K562 (cell line): ENCODE data around the gene CROCC2. TPM values are rescaled to one million over a fixed set of nuclear protein-coding genes. Genes with fewer than 3 reads are reported as not detected.
A peak's percentile ranks its signal among the peaks of the same experiment; 100 is the strongest.
"Not testable (repeated sequence)": the region's sequence is repeated elsewhere in the genome, so short reads cannot be mapped to it uniquely, and the experiment has no call there.

ENCODE experiments used
- ATAC-seq: fragments of 200-7000 bp; cut with Tn5 transposase; 3 replicates; pipeline ENCODE4 v1.9.1; 2020; ENCODE audit warnings: moderate library complexity
- BruUV-seq: library from RNA; stranded (reverse); fragments of 400-500 nt; replicated peaks from 2 replicates; lab custom pipeline; 2021; lab: Mats Ljungman, UMichigan
- CTCF ChIA-PET: fragments of 300-600 bp; formaldehyde crosslinking; extraction: SDS; loops from one replicate; lab custom pipeline; 2021; ENCODE audit warnings: low intra/inter-chr PET ratio; lab: Yijun Ruan, JAX
- POLR2A ChIA-PET: fragments of 300-600, 350-650 bp; sonication (Branson Sonifier 250); formaldehyde crosslinking; extraction: SDS; loops from one replicate; lab custom pipeline; 2021; ENCODE audit warnings: antibody characterized with exemption, inconsistent platforms; lab: Yijun Ruan, JAX
- DNase-seq, 4 experiments: peaks; one replicate each; pipeline versions ENCODE4 v3.0.0 to v3.0.0-alpha.2; 2011 to 2018; ENCODE audit warnings: low spot score in 3 of 4, mixed read lengths in 3 of 4; ENCODE audit errors: extremely low read depth in 1 of 4
- FAIRE-seq: peaks from 2 replicates; lab custom pipeline; 2011; peaks lifted over from hg19 to GRCh38; lab: Jason Lieb, UNC
- H2AFZ ChIP-seq: 2 replicates; pipeline ENCODE4 v1.6.0; 2011; ENCODE audit warnings: low read depth, low read length, control low read depth, inconsistent platforms
- H3K27ac ChIP-seq: fragments of 200-600 bp; 3 replicates; pipeline ENCODE4 v1.8.0; 2011; ENCODE audit warnings: low read depth, mild to moderate bottlenecking, control low read depth, inconsistent platforms, low read length, moderate library complexity, mixed read lengths; ENCODE audit errors: extremely low read depth
- H3K27me3 ChIP-seq, 2 experiments: fragments of 300-600 bp in 1 of 2; 2 replicates in 1 of 2; 3 replicates in 1 of 2; pipeline versions ENCODE4 v1.6.0 to v1.8.0; 2011; ENCODE audit warnings: inconsistent platforms in 2 of 2, low read length in 2 of 2, mild to moderate bottlenecking in 1 of 2, mixed read lengths in 1 of 2, moderate library complexity in 1 of 2; ENCODE audit not compliant: control insufficient read depth in 2 of 2, insufficient read depth in 2 of 2
- H3K36me3 ChIP-seq: fragments of 300-600 bp; 3 replicates; pipeline ENCODE4 v1.8.0; 2011; ENCODE audit warnings: mild to moderate bottlenecking, low read length, inconsistent platforms; ENCODE audit not compliant: control insufficient read depth, insufficient read depth
- H3K4me1 ChIP-seq, 2 experiments: fragments of 200-600 bp in 1 of 2; replicated peaks in 1 of 2; 2 replicates in 1 of 2; 3 replicates in 1 of 2; pipeline versions ENCODE4 v1.5.1 to v1.8.0; 2011; ENCODE audit warnings: inconsistent platforms in 2 of 2, low read length in 2 of 2, mild to moderate bottlenecking in 1 of 2, mixed read lengths in 1 of 2, moderate library complexity in 1 of 2; ENCODE audit not compliant: control insufficient read depth in 2 of 2, insufficient read depth in 2 of 2
- H3K4me2 ChIP-seq: 2 replicates; pipeline ENCODE4 v1.6.1; 2011; ENCODE audit warnings: low read length, control low read depth, inconsistent platforms, mixed read lengths; ENCODE audit not compliant: insufficient read depth
- H3K4me3 ChIP-seq: fragments of 200-600 bp; sonication (generic), shearing (Covaris generic); 2 replicates; pipeline ENCODE4 v1.5.1; 2016; ENCODE audit warnings: control low read depth, inconsistent platforms
- H3K79me2 ChIP-seq: fragments of 200-600 bp; 3 replicates; pipeline ENCODE4 v1.8.0; 2011; ENCODE audit warnings: low read length, inconsistent platforms; ENCODE audit not compliant: control insufficient read depth, insufficient read depth
- H3K9ac ChIP-seq, 2 experiments: 2 replicates each; pipeline versions ENCODE4 v1.6.0 to v1.6.1; 2011; ENCODE audit warnings: low read depth in 2 of 2, low read length in 2 of 2, control low read depth in 1 of 2, inconsistent platforms in 1 of 2, mild to moderate bottlenecking in 1 of 2, mixed read lengths in 1 of 2; ENCODE audit not compliant: insufficient read depth in 1 of 2
- H3K9me1 ChIP-seq: one replicate; pipeline ENCODE4 v1.6.0; 2011; ENCODE audit warnings: inconsistent platforms, mild to moderate bottlenecking, low read length, moderate library complexity; ENCODE audit not compliant: control insufficient read depth, insufficient read depth
- H3K9me3 ChIP-seq: replicated peaks from 2 replicates; pipeline ENCODE4 v1.5.1; 2011; ENCODE audit warnings: low read depth, low read length, inconsistent platforms; ENCODE audit not compliant: control insufficient read depth, insufficient read depth
- H4K20me1 ChIP-seq: replicated peaks from 2 replicates; pipeline ENCODE4 v1.6.1; 2011; ENCODE audit warnings: low read length, inconsistent platforms, mixed read lengths; ENCODE audit not compliant: control insufficient read depth, insufficient read depth
- ATF3 ChIP-seq, 2 experiments: fragments of 450-650 bp in 1 of 2; sonication (generic) in 1 of 2; formaldehyde crosslinking in 1 of 2; IDR thresholded peaks in 1 of 2; conservative IDR thresholded peaks in 1 of 2; 2 replicates each; pipeline versions ENCODE4 v1.6.1 to v1.8.1; 2016 to 2023; ENCODE audit warnings: mild to moderate bottlenecking in 2 of 2, moderate library complexity in 2 of 2, inconsistent platforms in 1 of 2, missing genetic modification reagents in 1 of 2
- BMI1 ChIP-seq: fragments of 150-350 bp; IDR thresholded peaks from 2 replicates; pipeline ENCODE4 v1.6.1; 2014; ENCODE audit warnings: low read length
- KLF16 ChIP-seq: IDR thresholded peaks from 2 replicates; pipeline ENCODE4 v1.6.1; 2016; ENCODE audit warnings: antibody characterized with exemption
- WGBS: fragments of 100-300 bp; shearing (Covaris generic); methylation state at CpG from one replicate; pipeline ENCODE4 v1.1.6; 2016; ENCODE audit warnings: low coverage, mixed read lengths; ENCODE audit not compliant: insufficient coverage; ENCODE audit errors: missing lambda C conversion rate; 5-methylcytosine and 5-hydroxymethylcytosine counted together
- in situ Hi-C: fragments of 300-500 bp; cut with MboI; formaldehyde crosslinking; loops from 4 replicates; pipeline ENCODE4 v1.15.0; 2018; ENCODE audit warnings: inconsistent platforms, mixed read lengths
- intact Hi-C: fragments of 100-400 bp; cut with micrococcal nuclease; formaldehyde crosslinking; loops from 2 replicates; pipeline ENCODE4 v1.14.2; 2022
- polyA plus RNA-seq, 8 experiments: library from polyadenylated mRNA; depleted of rRNA in 4 of 8; stranded (reverse) in 5 of 8; unstranded in 3 of 8; fragments of >200 nt; fragmentation: Nextera tagmentation in 2 of 8; fragmentation: Illumina TruSeq in 1 of 8; extraction: Ambion mirVana in 2 of 8; extraction: Trizol in 1 of 8; gene quantifications; 2 replicates each; pipeline versions ENCODE4 v1.2.1 to v1.2.3, GENCODE V29; 2011 to 2014; ENCODE audit warnings: inconsistent platforms in 1 of 8, missing spikeins in 1 of 8
- total RNA-seq, 7 experiments: library from RNA; depleted of rRNA in 6 of 7; stranded (reverse); fragments of >200 nt in 6 of 7; fragmentation: Illumina TruSeq in 2 of 7; extraction: Trizol in 2 of 7; gene quantifications; 2 replicates each; pipeline versions ENCODE4 v1.2.1 to v1.2.3, GENCODE V29; 2011 to 2021; ENCODE audit warnings: low replicate concordance in 1 of 7

Gene CROCC2
- total and polyA plus RNA-seq, 9 of the 15 experiments (the other 6 are each of a cell fraction or from before 2014, with no cell fraction given), result not detected

DNA sequence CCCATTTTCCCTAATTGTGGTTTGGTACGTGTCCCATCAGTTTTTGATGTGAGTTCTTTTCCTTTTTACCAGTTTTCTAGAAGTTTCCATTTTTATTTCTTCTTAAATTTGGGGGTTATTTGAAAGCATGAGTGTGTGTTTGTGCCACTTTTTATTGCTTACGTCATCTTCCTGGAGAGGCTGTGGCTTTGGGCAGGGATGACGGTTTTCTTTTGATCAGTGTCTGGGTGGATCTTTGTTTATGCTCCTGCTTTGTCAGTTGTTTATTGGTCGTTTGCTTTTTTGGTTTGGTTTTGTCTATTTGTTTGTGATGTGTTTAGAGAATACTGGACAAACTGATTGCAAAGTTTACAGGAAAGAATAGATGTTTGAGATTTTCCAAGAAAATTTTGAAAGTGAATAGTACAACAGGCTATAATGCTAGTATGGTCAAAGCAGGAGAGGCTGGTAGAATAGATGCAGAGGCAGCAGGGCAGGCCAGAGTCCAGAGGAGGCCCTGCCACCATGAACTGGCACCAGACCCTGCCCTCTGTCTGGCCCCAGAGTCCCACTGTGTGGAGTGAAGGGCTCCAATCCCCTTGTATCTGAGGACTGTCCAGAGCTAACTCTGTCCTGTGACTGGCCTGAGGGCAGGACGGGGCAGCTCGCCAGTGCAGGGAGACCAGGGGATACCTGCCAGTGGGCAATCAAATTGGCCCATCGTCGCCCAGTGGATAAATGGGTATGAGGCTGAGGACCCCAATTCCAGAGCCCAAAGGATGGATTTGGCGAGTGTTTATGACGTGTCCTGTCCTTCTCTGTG is 68.8 kb downstream of the CROCC2 start:
- DNase-seq, result no peak
- Histone ChIP-seq H3K27ac (no peak overlapping the region), H3K79me2 (no peaks in the 10 kb centered on the region), H3K4me2 (no peak overlapping the region), H4K20me1 (no peaks in the 10 kb centered on the region), H3K9ac (no peak overlapping the region), H3K27me3 (peaks cover 3 to 24% of the 10 kb centered on the region in 2 experiments; a peak in 2 of 5 replicates), H3K9me1 (no peaks in the 10 kb centered on the region), H3K4me3 (no peak overlapping the region), H2AFZ (no peak overlapping the region), H3K9me3 (no peaks in the 10 kb centered on the region), H3K4me1 (no peaks in the 10 kb centered on the region), H3K36me3 (no peaks in the 10 kb centered on the region)
- CTCF ChIA-PET, result no interaction called here
- POLR2A ChIA-PET, result no interaction called here
- no peak for TF ChIP-seq KLF16
- no peak for TF ChIP-seq BMI1
- peak; percentile 39 for TF ChIP-seq ATF3 (IDR thresholded peaks at IDR 0.05)
- no peak for TF ChIP-seq ATF3 (CRISPR knock-in tag; conservative IDR thresholded peaks at IDR 0.05)
- 0% methylated on average over 10 of the region's 10 CpGs for WGBS
- no TSS peak for BruUV-seq
- intact Hi-C loops (no loop called here), in situ Hi-C loops (no loop called here)
- no peak for FAIRE-seq
- no peak for ATAC-seq

GRCh38 chr2:240975903-240976302 is 69.8 kb downstream of the CROCC2 start:
- intact Hi-C loops, in situ Hi-C loops, POLR2A ChIA-PET, CTCF ChIA-PET, ATAC-seq, FAIRE-seq, H3K4me1 ChIP-seq, H3K79me2 ChIP-seq, H3K4me2 ChIP-seq, H3K27ac ChIP-seq, H4K20me1 ChIP-seq, H3K9me1 ChIP-seq, H2AFZ ChIP-seq, BruUV-seq, H3K4me3 ChIP-seq, H3K9ac ChIP-seq, H3K9me3 ChIP-seq, H3K36me3 ChIP-seq, DNase-seq: not testable (repeated sequence)
- H3K27me3 ChIP-seq, result peaks cover 3 to 21% of the 10 kb centered on the region in 2 experiments; a peak in 2 of 5 replicates
- WGBS, result 0% methylated on average over 3 of the region's 4 CpGs
